Hepatocyte (in vitro differentiated cells): Measurements from ENCODE around the gene TXNL4B. TPM values are rescaled to one million over a fixed set of nuclear protein-coding genes. Genes with fewer than 3 reads are reported as not detected.

Experiments
- DNase-seq: peaks from one replicate; pipeline ENCODE4 v3.0.0-alpha.2; 2016; ENCODE audit warnings: low spot score
- H2AFZ ChIP-seq: fragments of 200-600 bp; sonication (generic); 2 replicates; pipeline ENCODE4 v1.6.0; 2016; ENCODE audit warnings: antibody characterized with exemption, mild to moderate bottlenecking
- H3K27ac ChIP-seq: fragments of 200-600 bp; sonication (generic); 2 replicates; pipeline ENCODE4 v1.5.1; 2016; ENCODE audit warnings: mild to moderate bottlenecking
- H3K27me3 ChIP-seq: fragments of 200-600 bp; sonication (generic); 2 replicates; pipeline ENCODE4 v1.6.1; 2016
- H3K36me3 ChIP-seq: fragments of 200-600 bp; sonication (generic); replicated peaks from 2 replicates; pipeline ENCODE4 v1.5.1; 2016; ENCODE audit warnings: low read depth; ENCODE audit not compliant: insufficient read depth
- H3K4me1 ChIP-seq: fragments of 200-600 bp; sonication (generic); 2 replicates; pipeline ENCODE4 v1.5.1; 2016; ENCODE audit warnings: mild to moderate bottlenecking, moderate library complexity; ENCODE audit not compliant: insufficient read depth
- H3K4me2 ChIP-seq: fragments of 200-600 bp; sonication (generic); 2 replicates; pipeline ENCODE4 v1.6.0; 2016
- H3K4me3 ChIP-seq: fragments of 200-600 bp; sonication (generic); 2 replicates; pipeline ENCODE4 v1.5.1; 2016; ENCODE audit warnings: mild to moderate bottlenecking
- H3K79me2 ChIP-seq: fragments of 200-600 bp; sonication (generic); 2 replicates; pipeline ENCODE4 v1.6.0; 2017; ENCODE audit warnings: mild to moderate bottlenecking
- H3K9me2 ChIP-seq: fragments of 200-600 bp; sonication (generic); replicated peaks from 2 replicates; pipeline ENCODE4 v1.6.0; 2017; ENCODE audit warnings: mild to moderate bottlenecking; ENCODE audit not compliant: insufficient read depth
- H3K9me3 ChIP-seq: fragments of 200-600 bp; sonication (generic); 2 replicates; pipeline ENCODE4 v1.5.1; 2016; ENCODE audit warnings: low read depth, mild to moderate bottlenecking
- H4K20me1 ChIP-seq: fragments of 200-600 bp; sonication (generic); 2 replicates; pipeline ENCODE4 v1.6.0; 2016; ENCODE audit warnings: mild to moderate bottlenecking; ENCODE audit not compliant: insufficient read depth, poor library complexity, severe bottlenecking
- EZH2 ChIP-seq: fragments of 200-600 bp; sonication (generic); IDR thresholded peaks from 2 replicates; pipeline ENCODE4 v1.6.1; 2016; ENCODE audit warnings: antibody characterized with exemption, mild to moderate bottlenecking, borderline replicate concordance
- EZH2phosphoT487 ChIP-seq: fragments of 200-600 bp; sonication (generic); IDR thresholded peaks from one replicate; pipeline ENCODE4 v1.6.1; 2018; ENCODE audit warnings: antibody characterized with exemption, mild to moderate bottlenecking, low read depth, moderate library complexity; ENCODE audit not compliant: unreplicated experiment, severe bottlenecking
- WGBS: methylation state at CpG from one replicate; pipeline ENCODE4 v1.1.6; 2016; ENCODE audit warnings: low lambda C conversion rate; ENCODE audit errors: missing lambda C conversion rate; 5-methylcytosine and 5-hydroxymethylcytosine counted together
- polyA plus RNA-seq: library from polyadenylated mRNA; unstranded; fragments of >200 nt; fragmentation: Nextera tagmentation; extraction: Ambion mirVana; gene quantifications from 2 replicates; pipeline ENCODE4 v1.2.1, GENCODE V29; 2016
- total RNA-seq: library from RNA; depleted of rRNA; stranded (reverse); fragments of >200 nt; gene quantifications from 2 replicates; pipeline ENCODE4 v1.2.3, GENCODE V29; 2014
- TF ChIP-seq, protein P1 (sequence below): fragments of 200-600 bp; sonication (generic); IDR thresholded peaks from 2 replicates; pipeline ENCODE4 v1.5.1; 2016; ENCODE audit warnings: antibody characterized with exemption, mild to moderate bottlenecking; ENCODE audit not compliant: poor library complexity

Gene TXNL4B
- total and polyA plus RNA-seq, 2 experiments from 2014 or later, result 8.5 to 10.0 TPM

DNA sequence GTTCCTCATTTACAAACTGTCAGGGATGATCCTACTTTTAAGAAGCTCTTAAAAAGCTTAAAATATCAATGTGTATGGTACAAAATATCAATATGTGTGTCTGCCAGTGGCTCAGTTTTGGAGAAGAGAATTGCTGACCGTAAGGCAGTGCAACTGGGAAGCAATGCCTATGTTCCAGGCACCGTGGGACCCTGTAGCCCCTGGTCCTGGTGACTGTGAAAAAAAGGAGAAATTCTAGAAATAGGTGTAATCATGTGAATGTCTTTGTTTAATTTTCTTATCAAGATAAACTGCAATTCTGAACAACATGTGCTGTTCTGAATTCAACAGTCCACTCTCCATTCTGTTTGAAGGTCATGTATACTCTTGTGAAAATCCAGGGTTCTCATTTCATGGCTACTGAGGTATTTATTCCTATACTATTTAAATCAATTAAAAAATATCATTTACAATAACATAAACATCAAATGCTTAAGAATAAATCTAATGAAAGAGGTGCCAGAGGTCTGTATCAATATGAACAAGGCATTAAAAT, 48.5 kb downstream of the TXNL4B start:
- Histone ChIP-seq H3K27ac (no peak overlapping the region), H3K4me2 (no peak overlapping the region), H3K27me3 (no peaks in the 10 kb centered on the region), H3K4me1 (peaks cover 3% of the 10 kb centered on the region), H3K36me3 (no peaks in the 10 kb centered on the region), H3K79me2 (no peaks in the 10 kb centered on the region), H3K9me2 (no peaks in the 10 kb centered on the region), H2AFZ (no peak overlapping the region), H3K9me3 (no peaks in the 10 kb centered on the region), H3K4me3 (no peak overlapping the region), H4K20me1 (no peaks in the 10 kb centered on the region)
- TF ChIP-seq, protein P1, sequence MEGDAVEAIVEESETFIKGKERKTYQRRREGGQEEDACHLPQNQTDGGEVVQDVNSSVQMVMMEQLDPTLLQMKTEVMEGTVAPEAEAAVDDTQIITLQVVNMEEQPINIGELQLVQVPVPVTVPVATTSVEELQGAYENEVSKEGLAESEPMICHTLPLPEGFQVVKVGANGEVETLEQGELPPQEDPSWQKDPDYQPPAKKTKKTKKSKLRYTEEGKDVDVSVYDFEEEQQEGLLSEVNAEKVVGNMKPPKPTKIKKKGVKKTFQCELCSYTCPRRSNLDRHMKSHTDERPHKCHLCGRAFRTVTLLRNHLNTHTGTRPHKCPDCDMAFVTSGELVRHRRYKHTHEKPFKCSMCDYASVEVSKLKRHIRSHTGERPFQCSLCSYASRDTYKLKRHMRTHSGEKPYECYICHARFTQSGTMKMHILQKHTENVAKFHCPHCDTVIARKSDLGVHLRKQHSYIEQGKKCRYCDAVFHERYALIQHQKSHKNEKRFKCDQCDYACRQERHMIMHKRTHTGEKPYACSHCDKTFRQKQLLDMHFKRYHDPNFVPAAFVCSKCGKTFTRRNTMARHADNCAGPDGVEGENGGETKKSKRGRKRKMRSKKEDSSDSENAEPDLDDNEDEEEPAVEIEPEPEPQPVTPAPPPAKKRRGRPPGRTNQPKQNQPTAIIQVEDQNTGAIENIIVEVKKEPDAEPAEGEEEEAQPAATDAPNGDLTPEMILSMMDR, result no peak
- TF ChIP-seq EZH2phosphoT487 (no peak), EZH2 (no peak)
- DNase-seq, result no peak
- 87% methylated on average over 2 of the region's 2 CpGs for WGBS

- no peak for DNase-seq
- Histone ChIP-seq H3K4me2 (no peak overlapping the region), H2AFZ (no peak overlapping the region), H3K27me3 (no peaks in the 10 kb centered on the region), H4K20me1 (no peaks in the 10 kb centered on the region), H3K27ac (no peak overlapping the region), H3K79me2 (no peaks in the 10 kb centered on the region), H3K36me3 (no peaks in the 10 kb centered on the region), H3K9me2 (no peaks in the 10 kb centered on the region), H3K4me1 (peaks cover 3% of the 10 kb centered on the region), H3K4me3 (no peak overlapping the region), H3K9me3 (no peaks in the 10 kb centered on the region)
- WGBS, result 60% methylated on average over 6 of the region's 6 CpGs
- TF ChIP-seq EZH2, result no peak
- no peak for TF ChIP-seq EZH2phosphoT487
- TF ChIP-seq, protein P1, result no peak
Observed at GRCh38 chr16:72044296-72044695, 49.1 kb downstream of the TXNL4B start.

DNA sequence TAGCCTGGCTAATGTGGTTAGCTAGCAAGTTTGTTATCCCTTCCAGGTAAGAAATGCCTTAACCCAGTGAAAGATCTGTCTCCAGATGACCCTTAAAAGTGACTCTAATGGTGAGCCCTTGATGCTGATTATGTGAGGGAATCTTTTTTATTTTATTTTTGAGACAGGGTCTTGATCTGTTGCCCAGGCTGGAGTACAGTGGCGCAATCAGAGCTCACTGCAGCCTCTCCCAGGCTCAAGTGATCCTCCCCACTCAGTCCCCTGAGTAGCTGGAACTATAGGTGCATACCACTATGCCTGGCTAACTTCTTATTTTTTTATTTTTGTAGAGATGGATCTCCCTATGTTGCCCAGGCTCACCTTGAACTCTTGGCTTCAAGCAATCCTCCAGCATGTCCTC, 49.9 kb downstream of the TXNL4B start:
- Histone ChIP-seq H2AFZ (no peak overlapping the region), H3K4me2 (no peak overlapping the region), H3K27me3 (no peaks in the 10 kb centered on the region), H3K9me3 (no peaks in the 10 kb centered on the region), H3K4me1 (no peaks in the 10 kb centered on the region), H3K27ac (no peak overlapping the region), H3K36me3 (no peaks in the 10 kb centered on the region), H3K79me2 (no peaks in the 10 kb centered on the region), H4K20me1 (no peaks in the 10 kb centered on the region), H3K9me2 (no peaks in the 10 kb centered on the region), H3K4me3 (no peak overlapping the region)
- WGBS, result 96% methylated on average over 1 of the region's 1 CpG
- TF ChIP-seq EZH2phosphoT487, result no peak
- no peak for TF ChIP-seq EZH2
- TF ChIP-seq, protein P1, result no peak
- no peak for DNase-seq
